HCT116 (cell line): ENCODE measurements around the gene SLC25A33. TPM values are rescaled to one million over a fixed set of nuclear protein-coding genes. Genes with fewer than 3 reads are reported as not detected.

Experiments used
- ATAC-seq: fragments of 200-7000 bp; cut with Tn5 transposase; 2 replicates; pipeline ENCODE4 v1.9.1; 2020; ENCODE audit warnings: mild to moderate bottlenecking, moderate library complexity
- BruUV-seq: library from RNA; stranded (reverse); fragments of 400-500 nt; replicated peaks from 2 replicates; lab custom pipeline; 2021; lab: Mats Ljungman, UMichigan
- CTCF ChIA-PET: fragments of 300-600 bp; sonication (Branson Sonifier 250); formaldehyde crosslinking; loops from one replicate; lab custom pipeline; 2021; ENCODE audit warnings: antibody characterized with exemption; lab: Charles Lee
- POLR2A ChIA-PET: fragments of 300-600, 350-600 bp; sonication (Branson Sonifier 250); formaldehyde crosslinking; loops from one replicate; lab custom pipeline; 2021; ENCODE audit warnings: antibody characterized with exemption; lab: Charles Lee
- RAD21 ChIA-PET, 2 experiments: fragments of 300-600 bp; sonication (Branson Sonifier 250); formaldehyde crosslinking; loops; one replicate each; lab custom pipeline; 2023; ENCODE audit warnings: low total read pairs in 2 of 2; ENCODE audit not compliant: uncharacterized antibody in 2 of 2, unreplicated experiment in 2 of 2, low non-redundant PET in 1 of 2; lab: Charles Lee
- DNase-seq: peaks from one replicate; pipeline ENCODE4 v3.0.0-alpha.2; 2010; ENCODE audit warnings: low read depth, low spot score
- H2AFZ ChIP-seq: fragments of 200-600 bp; shearing (Covaris generic), sonication (generic); 2 replicates; pipeline ENCODE4 v1.6.1; 2017; ENCODE audit warnings: low read depth, mixed run types, mixed read lengths, antibody characterized with exemption, low read length; ENCODE audit not compliant: poor library complexity, severe bottlenecking
- H3K27ac ChIP-seq: 2 replicates; pipeline ENCODE4 v1.5.1; 2012; ENCODE audit warnings: low read depth, low read length
- H3K27me3 ChIP-seq: fragments of 200-600 bp; sonication (generic); 2 replicates; pipeline ENCODE4 v1.6.1; 2016; ENCODE audit warnings: mixed run types, low read length, mixed read lengths; ENCODE audit not compliant: insufficient read depth
- H3K36me3 ChIP-seq, 2 experiments: fragments of 200-500 bp in 1 of 2; fragments of 200-600 bp in 1 of 2; sonication (Bioruptor generic) in 1 of 2; sonication (generic) in 1 of 2; 2 replicates each; pipeline versions ENCODE4 v1.5.1 to v1.6.1; 2014 to 2016; ENCODE audit warnings: low read length in 2 of 2, inconsistent platforms in 1 of 2, mixed read lengths in 1 of 2, mixed run types in 1 of 2; ENCODE audit not compliant: insufficient read depth in 2 of 2, control insufficient read depth in 1 of 2
- H3K4me1 ChIP-seq, 2 experiments: fragments of 200-600 bp in 1 of 2; sonication (generic) in 1 of 2; 2 replicates each; pipeline versions ENCODE4 v1.5.1 to v1.6.1; 2012 to 2017; ENCODE audit warnings: low read length in 2 of 2, inconsistent platforms in 1 of 2, mild to moderate bottlenecking in 1 of 2, mixed read lengths in 1 of 2, mixed run types in 1 of 2, moderate library complexity in 1 of 2; ENCODE audit not compliant: insufficient read depth in 2 of 2, control insufficient read depth in 1 of 2
- H3K4me2 ChIP-seq: fragments of 200-600 bp; sonication (generic); 2 replicates; pipeline ENCODE4 v1.6.1; 2017; ENCODE audit warnings: mixed run types, low read length, mixed read lengths
- H3K4me3 ChIP-seq, 2 experiments: fragments of 200-600 bp in 1 of 2; sonication (generic) in 1 of 2; replicated peaks in 1 of 2; 2 replicates each; pipeline ENCODE4 v1.5.1; 2011 to 2016; ENCODE audit warnings: low read length in 2 of 2, control low read depth in 1 of 2, low read depth in 1 of 2, mild to moderate bottlenecking in 1 of 2, mixed read lengths in 1 of 2, mixed run types in 1 of 2
- H3K79me2 ChIP-seq: fragments of 200-600 bp; sonication (generic); 2 replicates; pipeline ENCODE4 v1.6.1; 2017; ENCODE audit warnings: mild to moderate bottlenecking, mixed run types, low read length, moderate library complexity, mixed read lengths; ENCODE audit not compliant: insufficient read depth
- H3K9ac ChIP-seq: fragments of 200-600 bp; sonication (generic); 2 replicates; pipeline ENCODE4 v1.6.1; 2016; ENCODE audit warnings: low read length, mixed read lengths
- H3K9me2 ChIP-seq: fragments of 200-600 bp; sonication (generic), shearing (Covaris generic); 2 replicates; pipeline ENCODE4 v1.6.1; 2017; ENCODE audit warnings: mixed run types, mild to moderate bottlenecking, moderate library complexity; ENCODE audit not compliant: insufficient read depth
- H3K9me3 ChIP-seq, 2 experiments: fragments of 200-500 bp in 1 of 2; fragments of 200-600 bp in 1 of 2; sonication (Bioruptor generic) in 1 of 2; sonication (generic) in 1 of 2; 2 replicates each; pipeline ENCODE4 v1.6.1; 2014 to 2017; ENCODE audit warnings: low read length in 2 of 2, mixed read lengths in 2 of 2, inconsistent platforms in 1 of 2, low read depth in 1 of 2, mild to moderate bottlenecking in 1 of 2, mixed run types in 1 of 2, moderate library complexity in 1 of 2; ENCODE audit not compliant: control insufficient read depth in 1 of 2, insufficient read depth in 1 of 2
- H4K20me1 ChIP-seq: fragments of 200-600 bp; sonication (generic), shearing (Covaris generic); 2 replicates; pipeline ENCODE4 v1.6.1; 2017; ENCODE audit warnings: mixed run types, mild to moderate bottlenecking, moderate library complexity; ENCODE audit not compliant: insufficient read depth
- ATF3 ChIP-seq: IDR thresholded peaks from 2 replicates; pipeline ENCODE4 v1.6.1; 2012
- CEBPB ChIP-seq: IDR thresholded peaks from 2 replicates; pipeline ENCODE4 v1.6.1; 2012; ENCODE audit warnings: low read depth
- EGR1 ChIP-seq: IDR thresholded peaks from 2 replicates; pipeline ENCODE4 v1.6.1; 2012; ENCODE audit warnings: low read depth
- POLR2A ChIP-seq: IDR thresholded peaks from 2 replicates; pipeline ENCODE4 v1.7.0; 2011; ENCODE audit warnings: borderline replicate concordance; ENCODE audit not compliant: insufficient read depth, insufficient read length; ENCODE audit errors: extremely low read depth
- RAD21 ChIP-seq: IDR thresholded peaks from 2 replicates; pipeline ENCODE4 v1.6.1; 2012; ENCODE audit warnings: low read depth, mild to moderate bottlenecking
- SP1 ChIP-seq: IDR thresholded peaks from 2 replicates; pipeline ENCODE4 v1.6.1; 2012; ENCODE audit warnings: low read depth
- SRF ChIP-seq: IDR thresholded peaks from 2 replicates; pipeline ENCODE4 v1.6.1; 2012; ENCODE audit warnings: low read depth
- TCF7L2 ChIP-seq: IDR thresholded peaks from 2 replicates; pipeline ENCODE4 v1.7.0; 2011; ENCODE audit warnings: borderline replicate concordance, inconsistent platforms; ENCODE audit not compliant: insufficient read depth, insufficient read length; ENCODE audit errors: extremely low read depth
- YY1 ChIP-seq: IDR thresholded peaks from 2 replicates; pipeline ENCODE4 v1.6.1; 2011; ENCODE audit warnings: low read length, low read depth, moderate library complexity, mild to moderate bottlenecking; ENCODE audit not compliant: insufficient replicate concordance; ENCODE audit errors: extremely low read depth
- ZBTB33 ChIP-seq: IDR thresholded peaks from 2 replicates; pipeline ENCODE4 v1.6.1; 2011; ENCODE audit warnings: mild to moderate bottlenecking, low read length, moderate library complexity; ENCODE audit not compliant: insufficient replicate concordance; ENCODE audit errors: extremely low read depth
- ZFX ChIP-seq: fragments of 450-650 bp; IDR thresholded peaks from 2 replicates; pipeline ENCODE4 v1.6.1; 2017
- intact Hi-C: fragments of 100-400 bp; cut with micrococcal nuclease; formaldehyde crosslinking; loops from 2 replicates; pipeline ENCODE4 v1.10.0; 2022
- total RNA-seq: library from RNA; stranded (reverse); gene quantifications from one replicate; pipeline ENCODE4 v1.2.1, GENCODE V29; 2021; ENCODE audit not compliant: unreplicated experiment

The SLC25A33 gene
- total RNA-seq, 1 experiment from 2014 or later: 9.8 TPM

GRCh38 chr1:9593147-9593491, 53.9 kb downstream of the SLC25A33 start (continued):
- TF ChIP-seq ZFX: no peak
- no peak for TF ChIP-seq SP1

GRCh38 chr1:9593492-9594465, 54.5 kb downstream of the SLC25A33 start:
- intact Hi-C loops: no loop called here
- no peak for DNase-seq
- H3K4me3 ChIP-seq: no peak overlapping the region
- no peak overlapping the region for H3K9ac ChIP-seq
- ChIA-PET RAD21 (no interaction called here), POLR2A (no interaction called here), CTCF (no interaction called here)
- no peaks in the 10 kb centered on the region for H3K27me3 ChIP-seq
- no TSS peak for BruUV-seq
- peaks cover 23% of the 10 kb centered on the region; the same call in 1 of the 2 replicates for H4K20me1 ChIP-seq
- no peak for ATAC-seq
- H3K36me3 ChIP-seq: peaks cover 4 to 10% of the 10 kb centered on the region in 2 experiments; a peak in 2 of 4 replicates
- TF ChIP-seq EGR1: no peak
- TF ChIP-seq RAD21: no peak
- no peak for TF ChIP-seq SRF
- TF ChIP-seq YY1: no peak
- TF ChIP-seq CEBPB: no peak
- TF ChIP-seq ZBTB33: no peak
- TF ChIP-seq TCF7L2: no peak
- no peak for TF ChIP-seq POLR2A
- TF ChIP-seq SP1: no peak
- no peak for TF ChIP-seq ATF3
- H2AFZ ChIP-seq: no peak overlapping the region
- no peaks in the 10 kb centered on the region for H3K9me3 ChIP-seq
- H3K27ac ChIP-seq: peak overlapping the region; percentile 25; the same call in 1 of the 2 replicates
- 0 out of 2 replicates have a peak overlapping the region, but pooled peaks have one; percentile 5 for H3K4me2 ChIP-seq
- H3K4me1 ChIP-seq: peaks cover 10 to 25% of the 10 kb centered on the region in 2 experiments; a peak in 3 of 4 replicates
- no peaks in the 10 kb centered on the region for H3K9me2 ChIP-seq
- peaks cover 80% of the 10 kb centered on the region for H3K79me2 ChIP-seq
